Gastroesophageal sphincter (tissue), 4 donors: Measurements from ENCODE around the gene GDPGP1. TPM values are rescaled to one million over a fixed set of nuclear protein-coding genes. Genes with fewer than 3 reads are reported as not detected.

Source experiments
- ATAC-seq: fragments of 150-250 bp; one replicate; pipeline ENCODE4 v1.9.1; 2016; ENCODE audit warnings: mild to moderate bottlenecking, moderate library complexity
- H3K27ac ChIP-seq, 4 donors: fragments of 200-600 bp; sonication (generic) in 3 of 4; 1 replicate in 3 of 4; 2 replicates in 1 of 4; pipeline ENCODE4 v1.5.1; 2016 to 2019
- H3K27me3 ChIP-seq: fragments of 200-600 bp; sonication (generic); one replicate; pipeline ENCODE4 v1.5.1; 2019
- H3K36me3 ChIP-seq, 2 donors: fragments of 200-600 bp; sonication (generic); one replicate each; pipeline ENCODE4 v1.5.1; 2019; ENCODE audit warnings: control low read depth in 1 of 2
- H3K4me1 ChIP-seq, 3 donors: fragments of 200-600 bp; sonication (generic); 1 replicate in 2 of 3; 2 replicates in 1 of 3; pipeline ENCODE4 v1.5.1; 2016 to 2019; ENCODE audit warnings: control low read depth in 2 of 3
- H3K4me3 ChIP-seq, 2 donors: fragments of 200-600 bp; sonication (generic); one replicate each; pipeline ENCODE4 v1.5.1; 2019; ENCODE audit warnings: mild to moderate bottlenecking in 1 of 2, moderate library complexity in 1 of 2
- H3K9me3 ChIP-seq, 3 donors: fragments of 200-600 bp; sonication (generic); one replicate each; pipeline ENCODE4 v1.5.1; 2017 to 2019; ENCODE audit warnings: control low read depth in 2 of 3
- EP300 ChIP-seq: sonication (generic); formaldehyde crosslinking; IDR thresholded peaks from one replicate; pipeline ENCODE4 v1.6.1; 2017; ENCODE audit warnings: antibody characterized with exemption, mild to moderate bottlenecking
- POLR2A ChIP-seq, 2 donors: fragments of 450-650 bp; IDR thresholded peaks; one replicate each; pipeline ENCODE4 v1.6.1; 2017; ENCODE audit warnings: antibody characterized with exemption in 2 of 2, mild to moderate bottlenecking in 2 of 2, moderate library complexity in 1 of 2
- POLR2AphosphoS5 ChIP-seq: sonication (generic); formaldehyde crosslinking; IDR thresholded peaks from one replicate; pipeline ENCODE4 v1.6.1; 2017; ENCODE audit warnings: antibody characterized with exemption
- WGBS, 2 donors: methylation state at CpG; one replicate each; pipeline ENCODE4 v1.1.5; 2018; ENCODE audit warnings: low coverage in 1 of 2; 5-methylcytosine and 5-hydroxymethylcytosine counted together
- total RNA-seq, 4 donors: library from RNA; depleted of rRNA; stranded (reverse); fragments of >200 nt; gene quantifications; one replicate each; pipeline ENCODE4 v1.1.0, GENCODE V29; 2016
- TF ChIP-seq, protein P1 (sequence below), 4 experiments: fragments of 200-600 bp in 2 of 4; fragments of 450-650 bp in 2 of 4; sonication (generic) in 1 of 4; IDR thresholded peaks; one replicate each; pipeline ENCODE4 v1.5.1; 2017 to 2019; ENCODE audit warnings: antibody characterized with exemption in 4 of 4, mild to moderate bottlenecking in 2 of 4, moderate library complexity in 2 of 4

GDPGP1 gene
- total RNA-seq, 4 donors from 2014 or later: 2.0 to 8.9 (median 7.5) TPM

GRCh38 chr15:90210593-90210992 lies 23.4 kb upstream of the GDPGP1 start:
- Histone ChIP-seq H3K4me1 (peaks cover 0 to 55% (median 15%) of the 10 kb centered on the region in 3 donors), H3K36me3 (peaks cover 0 to 56% of the 10 kb centered on the region in 2 donors), H3K9me3 (no peaks in the 10 kb centered on the region), H3K4me3 (no peak overlapping the region), H3K27ac (peak overlapping the region in 1 of 4 donors; percentile 67), H3K27me3 (no peaks in the 10 kb centered on the region)
- TF ChIP-seq, protein P1, sequence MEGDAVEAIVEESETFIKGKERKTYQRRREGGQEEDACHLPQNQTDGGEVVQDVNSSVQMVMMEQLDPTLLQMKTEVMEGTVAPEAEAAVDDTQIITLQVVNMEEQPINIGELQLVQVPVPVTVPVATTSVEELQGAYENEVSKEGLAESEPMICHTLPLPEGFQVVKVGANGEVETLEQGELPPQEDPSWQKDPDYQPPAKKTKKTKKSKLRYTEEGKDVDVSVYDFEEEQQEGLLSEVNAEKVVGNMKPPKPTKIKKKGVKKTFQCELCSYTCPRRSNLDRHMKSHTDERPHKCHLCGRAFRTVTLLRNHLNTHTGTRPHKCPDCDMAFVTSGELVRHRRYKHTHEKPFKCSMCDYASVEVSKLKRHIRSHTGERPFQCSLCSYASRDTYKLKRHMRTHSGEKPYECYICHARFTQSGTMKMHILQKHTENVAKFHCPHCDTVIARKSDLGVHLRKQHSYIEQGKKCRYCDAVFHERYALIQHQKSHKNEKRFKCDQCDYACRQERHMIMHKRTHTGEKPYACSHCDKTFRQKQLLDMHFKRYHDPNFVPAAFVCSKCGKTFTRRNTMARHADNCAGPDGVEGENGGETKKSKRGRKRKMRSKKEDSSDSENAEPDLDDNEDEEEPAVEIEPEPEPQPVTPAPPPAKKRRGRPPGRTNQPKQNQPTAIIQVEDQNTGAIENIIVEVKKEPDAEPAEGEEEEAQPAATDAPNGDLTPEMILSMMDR (IDR thresholded peaks at IDR 0.05): no peak
- TF ChIP-seq EP300: no peak
- 63 to 71% methylated on average over 4 to 6 of the region's 8 CpGs for WGBS, 2 donors
- ATAC-seq: no peak

DNA sequence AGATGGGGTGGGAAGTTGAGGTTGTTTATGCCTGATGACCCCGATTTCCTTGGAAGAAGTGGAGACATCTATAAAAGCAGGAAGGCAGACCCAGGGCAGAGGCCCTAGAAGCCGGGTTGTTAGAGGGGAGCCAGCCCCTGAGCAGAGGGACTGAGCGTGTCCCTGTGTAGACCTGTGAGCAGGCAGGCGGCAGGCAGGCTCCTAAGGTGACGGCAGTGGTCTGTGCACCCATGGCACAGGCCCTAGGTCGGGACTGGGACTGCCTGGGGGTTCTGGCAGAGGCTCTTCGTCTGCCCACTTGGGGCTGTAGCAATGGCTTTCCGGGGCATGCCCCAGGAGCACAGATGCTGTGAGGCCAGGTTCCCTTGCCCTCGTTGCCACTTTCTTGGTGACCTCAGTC lies 23.0 kb upstream of the GDPGP1 start:
- no peaks in the 10 kb centered on the region for H3K9me3 ChIP-seq
- no peak for TF ChIP-seq EP300
- no peak for TF ChIP-seq POLR2AphosphoS5
- TF ChIP-seq, protein P1 (IDR thresholded peaks at IDR 0.05): no peak
- no peak for TF ChIP-seq POLR2A (IDR thresholded peaks at IDR 0.05)
- H3K4me1 ChIP-seq: peaks cover 0 to 51% (median 15%) of the 10 kb centered on the region in 3 donors
- peaks cover 0 to 55% of the 10 kb centered on the region in 2 donors for H3K36me3 ChIP-seq
- no peak for ATAC-seq
- 80 to 98% methylated on average over 1 to 7 of the region's 9 CpGs for WGBS, 2 donors
- no peaks in the 10 kb centered on the region for H3K27me3 ChIP-seq
- H3K4me3 ChIP-seq: no peak overlapping the region
- H3K27ac ChIP-seq: peak overlapping the region in 3 of 4 donors; percentile 16 to 67 (median 46)

DNA sequence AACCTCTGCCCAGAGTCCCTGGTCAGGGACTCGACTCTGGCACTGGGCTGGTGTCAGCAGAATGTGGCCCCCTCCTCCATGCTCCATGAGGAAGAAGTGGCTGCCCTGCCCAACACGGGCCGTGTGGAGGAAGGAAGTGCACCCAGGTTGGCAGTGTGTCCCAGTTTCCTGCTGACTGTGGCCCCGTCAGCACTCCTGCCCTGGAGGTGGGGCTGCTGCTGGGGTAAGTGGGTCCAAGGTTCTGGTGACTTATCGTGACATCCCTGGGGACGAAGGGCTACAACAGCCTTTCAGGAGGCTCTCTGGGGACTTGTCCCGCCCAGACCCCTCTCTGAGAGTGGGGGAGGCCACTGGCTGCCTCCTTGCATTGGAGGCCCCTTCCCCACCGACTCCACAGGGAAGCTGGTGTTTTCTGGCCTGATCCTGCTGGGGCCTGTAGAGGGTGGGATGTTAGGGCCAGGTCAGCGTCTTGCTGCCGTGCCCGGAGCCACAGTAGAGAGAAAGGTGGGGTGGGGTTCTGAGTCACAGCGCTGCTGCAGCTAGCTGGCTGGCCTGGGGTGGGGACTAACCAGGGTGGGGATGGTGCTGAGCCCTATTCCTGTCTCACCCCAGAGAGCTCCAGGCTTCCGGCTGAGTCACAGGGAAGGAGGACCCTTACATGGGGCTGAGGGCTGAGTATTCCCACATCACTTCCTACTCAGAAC lies 22.4 kb upstream of the GDPGP1 start:
- Histone ChIP-seq H3K9me3 (no peaks in the 10 kb centered on the region), H3K4me3 (no peak overlapping the region), H3K36me3 (peaks cover 0 to 56% of the 10 kb centered on the region in 2 donors), H3K4me1 (peaks cover 0 to 45% (median 15%) of the 10 kb centered on the region in 3 donors), H3K27me3 (no peaks in the 10 kb centered on the region), H3K27ac (peak overlapping the region in 3 of 4 donors; percentile 16 to 67 (median 46))
- ATAC-seq: peak; percentile 39
- no CpG with 5 or more reads among the region's 13 CpGs for WGBS, 2 donors
- TF ChIP-seq, protein P1 (IDR thresholded peaks at IDR 0.05): no peak
- no peak for TF ChIP-seq EP300
- TF ChIP-seq POLR2AphosphoS5: no peak
- no peak for TF ChIP-seq POLR2A (IDR thresholded peaks at IDR 0.05)

DNA sequence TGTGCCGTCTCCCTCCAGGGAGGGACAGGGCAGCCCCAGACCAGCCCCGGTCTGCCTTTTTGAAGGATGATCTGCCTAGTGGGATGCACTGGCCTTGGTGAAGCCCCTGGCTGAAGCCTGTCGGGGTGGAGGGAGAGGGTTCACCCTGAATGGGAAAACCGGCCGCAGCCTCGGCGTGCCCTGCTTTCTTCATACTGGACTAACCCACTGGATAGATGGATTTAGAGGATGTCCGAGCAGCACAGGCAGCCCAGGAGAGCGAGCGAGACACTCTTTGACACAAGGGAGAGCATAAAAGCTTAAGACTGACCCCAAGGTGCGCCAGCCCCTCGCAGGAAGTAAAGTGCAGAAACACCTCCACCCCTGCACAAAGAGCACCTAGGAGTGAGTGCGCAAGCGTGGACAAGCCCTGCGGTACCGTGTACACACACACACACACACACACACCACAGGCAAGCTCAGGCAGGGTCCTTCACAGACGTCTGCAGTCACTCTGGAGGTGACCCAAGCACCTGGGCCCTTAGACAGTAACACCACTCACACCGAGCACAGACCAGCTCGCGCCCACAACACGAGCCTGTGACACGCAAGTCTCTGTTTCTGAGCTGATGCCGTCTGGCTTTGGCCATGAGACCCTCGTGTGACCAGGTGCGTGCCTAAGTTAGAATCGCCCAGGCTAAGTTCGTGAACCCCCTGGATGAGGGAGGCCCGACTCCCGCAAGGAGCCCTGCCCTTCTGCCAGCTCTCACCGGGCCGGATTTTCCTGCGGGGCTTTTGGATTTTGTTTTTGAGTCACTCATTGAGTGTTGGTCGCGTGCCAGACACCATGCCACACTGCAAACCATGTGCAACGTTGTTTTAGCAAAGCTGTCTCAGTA lies 21.5 kb upstream of the GDPGP1 start:
- ATAC-seq: no peak
- 58 to 89% methylated on average over 5 to 15 of the region's 35 CpGs for WGBS, 2 donors
- Histone ChIP-seq H3K36me3 (peaks cover 0 to 54% of the 10 kb centered on the region in 2 donors), H3K27me3 (no peaks in the 10 kb centered on the region), H3K9me3 (no peaks in the 10 kb centered on the region), H3K4me3 (no peak overlapping the region), H3K4me1 (peaks cover 0 to 44% (median 15%) of the 10 kb centered on the region in 3 donors), H3K27ac (peak overlapping the region in 3 of 4 donors; percentile 12 to 67 (median 46))
- no peak for TF ChIP-seq POLR2A (IDR thresholded peaks at IDR 0.05)
- no peak for TF ChIP-seq EP300
- no peak for TF ChIP-seq POLR2AphosphoS5
- TF ChIP-seq, protein P1 (IDR thresholded peaks at IDR 0.05): no peak
